ENCODE results near the gene PSMC3IP. TPM values are rescaled to one million over a fixed set of nuclear protein-coding genes. Genes with fewer than 3 reads are reported as not detected.

Gene PSMC3IP
- total RNA-seq, 4 donors from 2014 or later = 4.0 to 6.8 (median 4.8) TPM

- peaks cover 0 to 24% (median 3%) of the 10 kb centered on the region in 3 donors for H3K4me1 ChIP-seq
- H3K36me3 ChIP-seq = peaks cover 2 to 100% of the 10 kb centered on the region in 2 donors
- H3K9me3 ChIP-seq = no peaks in the 10 kb centered on the region
- no peaks in the 10 kb centered on the region for H3K27me3 ChIP-seq
- no peak overlapping the region for H3K4me3 ChIP-seq
- 44 to 80% methylated on average over 1 of the region's 1 CpG for WGBS, 2 donors (ENCODE audit: low coverage in 1 of 2)
- H3K27ac ChIP-seq = no peak overlapping the region
- TF ChIP-seq POLR2AphosphoS5 (IDR thresholded peaks at IDR 0.05) (no peak), EP300 (IDR thresholded peaks at IDR 0.05) (no peak), POLR2A (IDR thresholded peaks at IDR 0.05) (no peak), CTCF (IDR thresholded peaks at IDR 0.05) (no peak)
- no peak for ATAC-seq
Observed at GRCh38 chr17:42585353-42585752, 7.8 kb upstream of the PSMC3IP start.

DNA sequence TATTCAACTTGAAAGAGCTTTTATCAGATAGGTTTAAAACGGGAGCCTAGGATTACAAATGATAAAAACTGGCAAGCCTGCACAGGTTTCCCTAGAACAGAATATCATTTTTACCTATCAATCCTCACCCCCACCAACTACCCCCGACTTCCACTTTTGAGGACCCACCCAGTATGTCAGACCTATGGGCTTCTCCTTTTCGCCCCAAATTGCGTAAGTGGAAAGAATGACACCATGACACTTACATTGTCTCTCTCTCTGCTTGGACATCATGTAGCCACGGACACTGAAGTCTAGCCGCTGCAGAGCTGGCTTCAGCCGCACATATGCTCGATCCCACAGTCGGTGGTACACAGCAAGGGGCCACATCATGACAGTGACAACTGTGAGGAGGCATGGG, 7.4 kb upstream of the PSMC3IP start:
- no peak overlapping the region for H3K4me3 ChIP-seq
- H3K36me3 ChIP-seq = peaks cover 2 to 100% of the 10 kb centered on the region in 2 donors
- peaks cover 0 to 24% (median 3%) of the 10 kb centered on the region in 3 donors for H3K4me1 ChIP-seq
- WGBS, 2 donors (ENCODE audit: low coverage in 1 of 2) = 82 to 85% methylated on average over 7 to 9 of the region's 9 CpGs
- ATAC-seq = no peak
- no peak overlapping the region for H3K27ac ChIP-seq
- no peak for TF ChIP-seq POLR2A (IDR thresholded peaks at IDR 0.05)
- TF ChIP-seq POLR2AphosphoS5 (IDR thresholded peaks at IDR 0.05) = no peak
- no peak for TF ChIP-seq EP300 (IDR thresholded peaks at IDR 0.05)
- TF ChIP-seq CTCF (IDR thresholded peaks at IDR 0.05) = no peak
- H3K27me3 ChIP-seq = no peaks in the 10 kb centered on the region
- no peaks in the 10 kb centered on the region for H3K9me3 ChIP-seq

- 93% methylated on average over 5 of the region's 10 CpGs; no CpG with 5 or more reads in 1 of the 2 donors for WGBS, 2 donors (ENCODE audit: low coverage in 1 of 2)
- Histone ChIP-seq H3K9me3 (no peaks in the 10 kb centered on the region), H3K27ac (no peak overlapping the region), H3K4me3 (no peak overlapping the region), H3K36me3 (peaks cover 2 to 75% of the 10 kb centered on the region in 2 donors), H3K4me1 (peaks cover 3 to 28% (median 10%) of the 10 kb centered on the region in 3 donors), H3K27me3 (no peaks in the 10 kb centered on the region)
- no peak for ATAC-seq
- TF ChIP-seq CTCF (IDR thresholded peaks at IDR 0.05) (no peak), POLR2A (IDR thresholded peaks at IDR 0.05) (no peak), POLR2AphosphoS5 (IDR thresholded peaks at IDR 0.05) (no peak), EP300 (IDR thresholded peaks at IDR 0.05) (no peak)
Observed at GRCh38 chr17:42581744-42582270, 4.3 kb upstream of the PSMC3IP start.

- WGBS, 2 donors (ENCODE audit: low coverage in 1 of 2) = 35 to 83% methylated on average over 1 to 2 of the region's 2 CpGs
- Histone ChIP-seq H3K27ac (no peak overlapping the region), H3K36me3 (peaks cover 2 to 61% of the 10 kb centered on the region in 2 donors), H3K27me3 (no peaks in the 10 kb centered on the region), H3K9me3 (no peaks in the 10 kb centered on the region), H3K4me3 (no peak overlapping the region), H3K4me1 (peaks cover 3 to 29% (median 10%) of the 10 kb centered on the region in 3 donors)
- no peak for ATAC-seq
- TF ChIP-seq POLR2A (IDR thresholded peaks at IDR 0.05) (no peak), EP300 (IDR thresholded peaks at IDR 0.05) (no peak), POLR2AphosphoS5 (IDR thresholded peaks at IDR 0.05) (no peak), CTCF (IDR thresholded peaks at IDR 0.05) (no peak)
Observed at GRCh38 chr17:42579794-42580551, 2.4 kb upstream of the PSMC3IP start.

Data from gastroesophageal sphincter (tissue), 4 donors.